A172 (cell line): ENCODE results near the gene VMO1. TPM values are rescaled to one million over a fixed set of nuclear protein-coding genes. Genes with fewer than 3 reads are reported as not detected.

Experiments
- DNase-seq: peaks from one replicate; pipeline ENCODE4 v3.0.0-alpha.2; 2015; ENCODE audit warnings: low spot score
- total RNA-seq: library from RNA; depleted of rRNA; stranded (reverse); fragments of >200 nt; shearing (Covaris generic); gene quantifications from 2 replicates; pipeline ENCODE4 v1.2.3, GENCODE V29; 2014

The VMO1 gene
- total RNA-seq, 1 experiment from 2014 or later = not detected

GRCh38 chr17:4764595-4764994, 21.6 kb downstream of the VMO1 start:
- no peak for DNase-seq

GRCh38 chr17:4759776-4760236, 26.4 kb downstream of the VMO1 start:
- no peak for DNase-seq

GRCh38 chr17:4753392-4753791, 32.8 kb downstream of the VMO1 start:
- DNase-seq = no peak

DNA sequence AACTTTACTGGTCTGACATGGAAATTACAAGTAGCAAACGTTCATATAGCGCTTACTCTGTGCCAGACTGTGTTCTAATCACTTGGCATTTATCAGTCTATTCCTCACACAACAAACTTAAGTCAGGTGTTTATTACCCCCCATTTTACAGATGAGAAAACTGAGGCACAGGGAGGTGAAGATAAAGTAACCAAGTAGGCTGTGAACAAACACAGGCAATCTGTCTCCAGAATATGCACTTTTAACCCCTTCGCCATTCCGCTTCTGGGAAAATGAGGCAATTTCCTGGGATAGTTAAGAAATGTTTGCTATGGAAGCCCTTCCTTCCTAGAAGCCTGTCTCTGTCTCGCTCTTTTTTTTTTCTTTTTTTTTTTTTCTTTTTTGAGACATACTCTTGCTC, 34.2 kb downstream of the VMO1 start:
- DNase-seq = no peak

DNA sequence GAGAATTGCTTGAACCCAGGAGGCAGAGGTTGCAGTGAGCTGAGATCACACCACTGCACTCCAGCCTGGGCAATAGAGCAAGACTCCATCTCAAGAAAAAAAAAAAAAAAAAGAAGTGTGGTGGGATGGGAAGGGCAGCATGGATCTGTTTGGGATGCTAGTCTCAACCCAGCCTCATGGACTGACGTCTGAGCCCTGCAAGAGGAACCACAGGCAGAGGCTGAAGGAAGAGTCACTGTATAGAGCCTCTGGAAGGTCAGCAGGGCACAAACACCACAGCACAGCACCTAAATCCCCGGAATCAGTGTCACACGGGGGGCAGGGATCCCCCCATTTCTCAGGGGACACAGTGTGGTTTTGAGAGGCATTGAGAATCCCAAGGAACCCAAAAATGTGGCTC, 35.6 kb downstream of the VMO1 start:
- no peak for DNase-seq

GRCh38 chr17:4748686-4749085, 37.5 kb downstream of the VMO1 start:
- DNase-seq = no peak

- no peak for DNase-seq
Observed at GRCh38 chr17:4747847-4748246, 38.3 kb downstream of the VMO1 start.

GRCh38 chr17:4744999-4745969, 40.9 kb downstream of the VMO1 start:
- DNase-seq = no peak

DNA sequence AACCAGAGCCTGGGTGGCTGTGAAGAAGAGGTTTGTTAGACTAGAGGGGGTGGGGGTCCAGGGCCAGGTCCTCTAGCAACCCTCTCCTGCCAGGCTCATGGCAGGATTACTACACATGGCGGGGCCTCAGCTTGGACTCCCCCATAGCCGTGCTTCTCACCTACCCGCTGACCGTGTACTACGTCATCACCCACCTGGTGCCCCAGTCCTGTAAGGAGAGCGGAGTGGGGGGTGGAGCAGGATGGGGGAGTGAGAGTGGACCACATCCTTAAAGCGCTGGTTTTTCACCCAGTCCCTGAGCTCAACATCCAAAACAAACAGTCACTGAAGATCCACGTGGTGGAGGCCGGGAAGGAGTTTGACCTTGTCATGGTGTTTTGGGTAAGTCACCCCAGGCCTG, 42.3 kb downstream of the VMO1 start:
- DNase-seq = no peak

DNA sequence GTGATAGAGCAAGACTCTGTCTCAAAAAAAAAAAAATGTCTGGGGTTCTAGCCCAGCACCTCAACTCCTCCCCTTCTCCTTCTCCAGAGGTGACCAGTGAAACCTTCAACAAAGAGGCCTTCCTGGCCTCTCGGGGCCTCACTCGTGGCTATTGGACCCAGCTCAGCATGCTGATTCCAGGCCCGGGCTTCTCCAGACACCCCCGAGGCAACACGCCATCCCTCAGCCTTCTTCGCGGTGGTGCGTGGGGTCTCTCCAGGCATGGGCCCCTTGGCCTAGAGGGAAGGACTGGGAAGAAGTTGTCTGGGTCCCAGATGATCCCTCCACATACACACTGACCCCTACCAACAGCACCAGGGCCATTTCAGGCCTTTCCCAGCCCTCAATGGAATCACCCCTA, 42.9 kb downstream of the VMO1 start:
- no peak for DNase-seq

GRCh38 chr17:4742629-4743028, 43.5 kb downstream of the VMO1 start:
- no peak for DNase-seq

DNA sequence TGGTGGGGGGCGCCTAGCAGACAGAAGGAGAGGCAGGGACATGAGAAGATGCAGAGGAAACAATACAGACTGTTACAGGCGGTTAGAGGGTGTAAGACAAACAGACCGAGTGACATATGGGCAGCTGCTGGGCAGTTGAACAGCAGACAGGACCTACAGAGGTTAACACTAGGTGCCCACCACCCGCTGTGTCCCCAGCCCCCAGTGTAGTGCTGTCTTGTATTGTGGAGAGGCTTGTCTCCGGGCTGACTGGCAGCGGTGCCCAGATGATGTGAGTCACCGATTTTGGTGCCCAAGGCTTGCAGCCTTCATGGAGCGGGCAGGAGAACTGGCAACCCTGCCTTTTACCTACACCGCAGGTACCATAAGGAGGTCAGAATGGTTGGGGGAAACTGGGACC, 44.0 kb downstream of the VMO1 start:
- DNase-seq = no peak

GRCh38 chr17:4741544-4741943, 44.6 kb downstream of the VMO1 start:
- no peak for DNase-seq

GRCh38 chr17:4740584-4740983, 45.6 kb downstream of the VMO1 start:
- no peak for DNase-seq

DNA sequence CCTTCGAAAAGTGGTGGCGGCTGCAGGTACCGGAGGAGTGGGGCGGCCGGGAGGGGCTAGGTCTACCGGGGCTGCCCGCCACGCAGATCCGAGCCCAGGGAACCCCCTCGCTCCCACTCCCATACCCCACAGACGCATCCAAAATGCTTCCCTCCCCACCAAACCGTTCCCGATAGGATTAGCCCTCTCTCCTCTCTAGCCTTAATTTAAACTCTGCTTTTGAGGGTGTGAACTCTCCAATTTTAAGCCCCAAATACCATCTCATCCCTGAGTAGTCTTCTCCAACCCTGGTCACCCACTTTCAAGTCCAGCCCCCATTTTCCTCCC, 46.2 kb downstream of the VMO1 start:
- DNase-seq = no peak

- no peak for DNase-seq
Observed at GRCh38 chr17:4739122-4740024, 46.8 kb downstream of the VMO1 start, which contains the start of the genes CXCL16 and ZMYND15. TSS of gene CXCL16 (minus strand) at chr17:4739928. CDS start at chr17:4739339, 589 bp downstream. TSS of gene ZMYND15 (plus strand) at chr17:4739833. CDS start at chr17:4740549, 716 bp downstream.

DNA sequence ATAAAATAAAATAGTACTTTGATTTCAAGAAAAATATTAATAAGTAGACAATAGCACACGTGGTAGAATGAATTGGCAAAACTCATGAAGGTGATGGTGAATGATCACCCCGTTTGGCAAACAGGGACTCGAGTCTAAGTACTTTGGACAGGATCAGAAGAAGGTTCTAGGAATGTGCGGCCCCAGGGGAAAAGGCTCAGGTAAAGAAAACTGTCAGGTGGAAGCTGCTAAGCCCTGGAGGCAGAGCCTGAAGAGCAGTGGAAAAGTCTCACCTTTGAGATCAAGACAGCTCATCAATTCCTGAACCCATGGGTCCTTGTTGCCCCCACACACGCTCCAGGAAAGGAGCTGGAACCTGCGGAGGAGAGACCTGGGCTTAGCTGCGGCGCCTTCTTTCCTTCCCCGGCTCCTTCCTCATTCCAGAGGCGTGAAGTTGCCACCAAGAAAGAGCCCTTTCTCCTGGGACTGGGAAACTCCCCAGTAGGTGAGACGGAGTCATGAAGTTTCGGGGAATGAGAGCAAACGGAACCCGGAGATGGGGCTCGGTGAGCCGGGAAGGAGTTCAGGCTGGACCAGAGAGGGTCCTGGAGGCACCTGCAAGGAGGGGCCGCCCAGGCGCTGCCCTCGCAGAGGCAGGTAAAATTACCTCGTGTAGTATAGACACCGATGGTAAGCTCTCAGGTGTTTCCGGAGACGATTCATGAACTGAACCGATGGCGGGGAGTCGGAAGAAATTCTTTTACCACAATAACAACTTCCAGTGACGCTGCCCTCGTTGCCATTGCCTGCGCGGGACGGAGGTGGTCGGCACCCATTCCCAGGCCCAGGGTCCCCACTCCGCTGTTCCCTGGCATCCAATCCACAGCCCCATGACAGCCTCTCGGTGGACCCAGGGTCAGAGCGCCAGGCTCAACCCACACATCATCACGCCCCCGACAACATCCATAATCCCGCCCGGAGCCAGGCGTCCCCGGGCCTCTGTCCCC, 47.7 kb downstream of the VMO1 start:
- DNase-seq = no peak

DNA sequence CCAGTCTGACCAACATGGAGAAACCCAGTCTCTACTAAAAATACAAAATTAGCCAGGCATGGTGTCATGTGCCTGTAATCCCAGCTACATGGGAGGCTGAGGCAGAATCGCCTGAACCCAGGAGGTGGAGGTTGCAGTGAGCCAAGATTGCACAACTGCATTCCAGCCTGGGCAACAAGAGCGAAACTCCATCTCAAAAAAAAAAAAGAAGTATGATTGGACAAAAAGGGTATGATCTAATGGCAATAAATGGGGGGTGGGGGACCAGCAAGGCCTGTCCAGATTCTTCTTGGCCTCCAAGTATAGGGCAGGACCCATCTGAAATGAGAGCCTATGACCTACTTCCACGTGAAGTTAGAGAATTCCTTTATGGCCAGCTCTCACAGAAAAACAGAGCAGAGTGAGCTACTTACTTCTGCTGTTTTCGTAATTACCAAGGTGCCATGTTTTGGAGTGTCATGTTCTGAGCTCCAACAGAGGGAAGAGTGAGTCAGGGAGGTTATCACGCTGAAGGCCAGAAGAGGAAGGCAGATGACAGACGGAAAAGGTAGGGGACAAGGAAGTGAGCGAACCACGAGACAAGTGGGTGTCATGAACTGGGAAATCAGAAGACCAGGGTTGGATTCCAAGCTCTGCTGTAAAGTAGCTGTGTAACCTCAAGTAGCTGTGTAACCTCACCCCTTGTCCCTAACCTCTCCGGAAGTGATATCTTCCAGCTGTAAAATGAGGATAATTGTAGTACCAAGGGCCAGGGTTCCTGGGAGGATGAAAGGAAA, 50.1 kb downstream of the VMO1 start:
- DNase-seq = no peak
